SU-DHL-6 (cell line): ENCODE data around the gene KLF4.

Experiments
- EZH2phosphoT487 ChIP-seq: fragments of 200-600 bp; sonication (generic), shearing (Covaris generic); conservative IDR thresholded peaks from 2 replicates; pipeline ENCODE4 v1.6.1; 2018; ENCODE audit warnings: mild to moderate bottlenecking, antibody characterized with exemption, low read length, moderate library complexity, mixed read lengths
- TF ChIP-seq, protein P1 (sequence below): fragments of 200-600 bp; sonication (generic); IDR thresholded peaks from one replicate; pipeline ENCODE4 v1.5.1; 2017; ENCODE audit warnings: antibody characterized with exemption, mild to moderate bottlenecking, low read length, moderate library complexity; ENCODE audit not compliant: insufficient read depth, poor library complexity, severe bottlenecking

DNA sequence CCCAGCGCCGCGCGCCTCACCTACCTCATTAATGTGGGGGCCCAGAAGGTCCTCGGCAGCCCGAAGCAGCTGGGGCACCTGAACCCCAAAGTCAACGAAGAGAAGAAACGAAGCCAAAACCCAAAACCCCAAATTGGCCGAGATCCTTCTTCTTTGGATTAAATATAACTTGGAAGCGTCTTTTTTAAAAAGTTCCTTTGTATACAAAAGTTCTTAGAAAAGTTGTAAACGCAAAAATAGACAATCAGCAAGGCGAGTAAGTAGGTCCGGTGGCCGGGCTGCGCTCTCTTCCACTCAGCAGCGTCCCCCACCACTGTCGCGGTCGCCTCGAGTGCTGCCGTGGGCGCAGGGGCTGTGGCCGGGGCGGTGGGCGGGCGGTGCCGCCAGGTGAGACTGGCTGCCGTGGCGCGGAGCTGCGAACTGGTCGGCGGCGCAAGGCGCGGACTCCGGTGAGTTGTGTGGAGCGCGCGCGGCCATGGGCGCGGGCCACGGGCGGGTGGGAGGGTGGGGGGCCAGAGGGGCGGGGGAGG lies 360 bp downstream of the KLF4 start:
- TF ChIP-seq, protein P1, sequence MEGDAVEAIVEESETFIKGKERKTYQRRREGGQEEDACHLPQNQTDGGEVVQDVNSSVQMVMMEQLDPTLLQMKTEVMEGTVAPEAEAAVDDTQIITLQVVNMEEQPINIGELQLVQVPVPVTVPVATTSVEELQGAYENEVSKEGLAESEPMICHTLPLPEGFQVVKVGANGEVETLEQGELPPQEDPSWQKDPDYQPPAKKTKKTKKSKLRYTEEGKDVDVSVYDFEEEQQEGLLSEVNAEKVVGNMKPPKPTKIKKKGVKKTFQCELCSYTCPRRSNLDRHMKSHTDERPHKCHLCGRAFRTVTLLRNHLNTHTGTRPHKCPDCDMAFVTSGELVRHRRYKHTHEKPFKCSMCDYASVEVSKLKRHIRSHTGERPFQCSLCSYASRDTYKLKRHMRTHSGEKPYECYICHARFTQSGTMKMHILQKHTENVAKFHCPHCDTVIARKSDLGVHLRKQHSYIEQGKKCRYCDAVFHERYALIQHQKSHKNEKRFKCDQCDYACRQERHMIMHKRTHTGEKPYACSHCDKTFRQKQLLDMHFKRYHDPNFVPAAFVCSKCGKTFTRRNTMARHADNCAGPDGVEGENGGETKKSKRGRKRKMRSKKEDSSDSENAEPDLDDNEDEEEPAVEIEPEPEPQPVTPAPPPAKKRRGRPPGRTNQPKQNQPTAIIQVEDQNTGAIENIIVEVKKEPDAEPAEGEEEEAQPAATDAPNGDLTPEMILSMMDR: no peak
- TF ChIP-seq EZH2phosphoT487: no peak
